ENCODE data around the gene SP2.

GRCh38 chr17:47952171-47953021 lies 56.4 kb downstream of the SP2 start:
- TF ChIP-seq, protein P1, sequence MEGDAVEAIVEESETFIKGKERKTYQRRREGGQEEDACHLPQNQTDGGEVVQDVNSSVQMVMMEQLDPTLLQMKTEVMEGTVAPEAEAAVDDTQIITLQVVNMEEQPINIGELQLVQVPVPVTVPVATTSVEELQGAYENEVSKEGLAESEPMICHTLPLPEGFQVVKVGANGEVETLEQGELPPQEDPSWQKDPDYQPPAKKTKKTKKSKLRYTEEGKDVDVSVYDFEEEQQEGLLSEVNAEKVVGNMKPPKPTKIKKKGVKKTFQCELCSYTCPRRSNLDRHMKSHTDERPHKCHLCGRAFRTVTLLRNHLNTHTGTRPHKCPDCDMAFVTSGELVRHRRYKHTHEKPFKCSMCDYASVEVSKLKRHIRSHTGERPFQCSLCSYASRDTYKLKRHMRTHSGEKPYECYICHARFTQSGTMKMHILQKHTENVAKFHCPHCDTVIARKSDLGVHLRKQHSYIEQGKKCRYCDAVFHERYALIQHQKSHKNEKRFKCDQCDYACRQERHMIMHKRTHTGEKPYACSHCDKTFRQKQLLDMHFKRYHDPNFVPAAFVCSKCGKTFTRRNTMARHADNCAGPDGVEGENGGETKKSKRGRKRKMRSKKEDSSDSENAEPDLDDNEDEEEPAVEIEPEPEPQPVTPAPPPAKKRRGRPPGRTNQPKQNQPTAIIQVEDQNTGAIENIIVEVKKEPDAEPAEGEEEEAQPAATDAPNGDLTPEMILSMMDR (IDR thresholded peaks at IDR 0.05; ENCODE audit: low read depth, low read length), result no peak
- TF ChIP-seq EZH2phosphoT487 (IDR thresholded peaks at IDR 0.05; ENCODE audit: low read depth), result no peak

Data from OCI-LY3 (cell line).